Cardiac muscle cell (in vitro differentiated cells and primary cell): ENCODE measurements around the gene LAIR2. TPM values are rescaled to one million over a fixed set of nuclear protein-coding genes. Genes with fewer than 3 reads are reported as not detected.

ENCODE experiments used
- DNase-seq, 2 donors: peaks; one replicate each; pipeline versions ENCODE4 v3.0.0 to v3.0.0-alpha.2; 2010 to 2017; ENCODE audit warnings: low read depth in 1 of 2, low spot score in 1 of 2
- H3K27ac ChIP-seq: fragments of 200-600 bp; sonication (generic); 2 replicates; pipeline ENCODE4 v1.5.1; 2016
- H3K27me3 ChIP-seq: fragments of 200-600 bp; sonication (generic); 2 replicates; pipeline ENCODE4 v1.6.0; 2016; ENCODE audit warnings: control low read depth
- H3K36me3 ChIP-seq: fragments of 200-600 bp; sonication (generic); 2 replicates; pipeline ENCODE4 v1.5.1; 2016; ENCODE audit warnings: control low read depth
- H3K4me1 ChIP-seq: fragments of 200-600 bp; sonication (generic); 2 replicates; pipeline ENCODE4 v1.8.1; 2017; ENCODE audit warnings: low read depth, mild to moderate bottlenecking, mixed run types
- H3K4me3 ChIP-seq: fragments of 200-600 bp; sonication (generic); 2 replicates; pipeline ENCODE4 v1.5.1; 2016; ENCODE audit warnings: mild to moderate bottlenecking
- H3K9me3 ChIP-seq: fragments of 200-600 bp; sonication (generic); 2 replicates; pipeline ENCODE4 v1.5.1; 2017; ENCODE audit warnings: low read depth, mild to moderate bottlenecking, control low read depth
- polyA plus RNA-seq: library from polyadenylated mRNA; unstranded; fragments of >200 nt; fragmentation: Nextera tagmentation; extraction: Ambion mirVana; gene quantifications from 2 replicates; pipeline ENCODE4 v1.2.1, GENCODE V29; 2016
- total RNA-seq: library from RNA; depleted of rRNA; stranded (reverse); fragments of >200 nt; gene quantifications from 2 replicates; pipeline ENCODE4 v1.2.3, GENCODE V29; 2016
- TF ChIP-seq, protein P1 (sequence below): IDR thresholded peaks from 2 replicates; pipeline ENCODE4 v1.5.1; 2012; ENCODE audit warnings: low read depth, mild to moderate bottlenecking, low read length

Gene LAIR2, protein sequence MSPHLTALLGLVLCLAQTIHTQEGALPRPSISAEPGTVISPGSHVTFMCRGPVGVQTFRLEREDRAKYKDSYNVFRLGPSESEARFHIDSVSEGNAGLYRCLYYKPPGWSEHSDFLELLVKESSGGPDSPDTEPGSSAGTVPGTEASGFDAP
- total RNA-seq (not detected in 2 replicates), polyA plus RNA-seq (not detected in 2 replicates)

DNA sequence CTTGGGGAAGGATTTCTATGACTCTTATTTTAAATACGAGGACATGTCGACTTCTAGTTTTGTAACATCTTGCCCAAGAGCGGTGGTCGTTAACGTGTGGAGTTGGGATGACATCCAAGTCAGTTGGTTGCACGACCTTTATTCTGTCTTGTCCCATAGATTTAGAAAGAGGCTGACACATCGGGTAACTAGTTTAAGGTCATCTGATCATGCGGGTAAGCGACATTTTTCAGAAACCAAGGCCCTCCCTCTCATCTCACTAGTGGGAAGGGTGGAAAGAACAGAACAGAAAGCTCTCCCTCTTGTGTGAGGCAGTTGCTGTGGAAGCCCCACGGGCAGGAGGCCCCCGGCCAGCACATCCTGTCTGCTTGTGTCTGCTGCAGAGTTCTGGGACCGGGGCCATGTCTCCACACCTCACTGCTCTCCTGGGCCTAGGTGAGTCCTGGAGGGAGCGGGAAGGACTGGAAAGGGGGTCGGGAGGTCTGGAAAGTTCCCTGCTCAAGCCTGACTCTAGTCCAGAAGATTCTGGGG is at the start of gene LAIR2:
TSS of gene LAIR2 (plus strand) at position 314 of the 531 bp plus-strand sequence. CDS start at position 402, 88 bp downstream.
- Histone ChIP-seq H3K27ac (no peak within 1 kb of the TSS), H3K9me3 (no peaks in the 10 kb centered on the region)
- TF ChIP-seq, protein P1, sequence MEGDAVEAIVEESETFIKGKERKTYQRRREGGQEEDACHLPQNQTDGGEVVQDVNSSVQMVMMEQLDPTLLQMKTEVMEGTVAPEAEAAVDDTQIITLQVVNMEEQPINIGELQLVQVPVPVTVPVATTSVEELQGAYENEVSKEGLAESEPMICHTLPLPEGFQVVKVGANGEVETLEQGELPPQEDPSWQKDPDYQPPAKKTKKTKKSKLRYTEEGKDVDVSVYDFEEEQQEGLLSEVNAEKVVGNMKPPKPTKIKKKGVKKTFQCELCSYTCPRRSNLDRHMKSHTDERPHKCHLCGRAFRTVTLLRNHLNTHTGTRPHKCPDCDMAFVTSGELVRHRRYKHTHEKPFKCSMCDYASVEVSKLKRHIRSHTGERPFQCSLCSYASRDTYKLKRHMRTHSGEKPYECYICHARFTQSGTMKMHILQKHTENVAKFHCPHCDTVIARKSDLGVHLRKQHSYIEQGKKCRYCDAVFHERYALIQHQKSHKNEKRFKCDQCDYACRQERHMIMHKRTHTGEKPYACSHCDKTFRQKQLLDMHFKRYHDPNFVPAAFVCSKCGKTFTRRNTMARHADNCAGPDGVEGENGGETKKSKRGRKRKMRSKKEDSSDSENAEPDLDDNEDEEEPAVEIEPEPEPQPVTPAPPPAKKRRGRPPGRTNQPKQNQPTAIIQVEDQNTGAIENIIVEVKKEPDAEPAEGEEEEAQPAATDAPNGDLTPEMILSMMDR, result no peak

DNA sequence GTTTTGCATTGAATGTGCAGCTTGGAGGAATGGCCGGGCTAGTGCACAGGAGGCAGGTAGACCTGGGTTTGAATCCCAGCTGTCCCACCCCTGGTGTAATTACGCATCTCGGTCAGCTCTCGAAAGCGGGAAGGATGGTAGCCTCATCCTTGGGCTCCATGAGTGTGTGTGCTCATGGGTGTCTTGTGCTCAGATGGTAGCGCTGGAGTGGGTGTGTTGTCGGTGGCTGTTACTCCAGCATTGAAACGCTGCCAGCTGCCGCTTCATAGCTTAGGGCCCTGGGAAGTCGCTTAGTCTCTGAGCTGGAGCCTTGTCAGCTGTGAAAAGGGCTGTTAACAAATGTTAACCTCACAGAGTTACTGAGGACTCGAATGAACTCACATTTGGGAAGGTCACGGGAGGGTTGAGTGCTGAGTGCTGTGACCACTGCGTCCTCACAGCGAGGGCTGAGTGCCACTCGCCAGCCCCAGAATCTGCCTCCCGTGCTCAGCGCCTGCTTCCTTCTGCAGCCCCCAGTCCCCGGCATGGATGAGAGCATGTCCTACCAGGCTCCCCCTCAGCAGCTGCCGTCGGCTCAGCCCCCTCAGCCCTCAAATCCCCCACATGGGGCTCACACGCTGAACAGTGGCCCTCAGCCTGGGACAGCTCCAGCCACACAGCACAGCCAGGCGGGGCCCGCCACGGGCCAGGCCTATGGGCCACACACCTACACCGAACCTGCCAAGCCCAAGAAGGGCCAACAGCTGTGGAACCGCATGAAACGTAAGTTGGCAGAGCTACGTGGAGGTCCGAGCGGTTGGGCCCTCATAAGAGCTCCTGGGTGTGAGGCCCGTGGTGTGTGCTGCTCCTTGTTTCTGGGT is 48.5 kb upstream of the LAIR2 start:
- H3K4me1 ChIP-seq, result peaks cover 6% of the 10 kb centered on the region
- H3K36me3 ChIP-seq, result peaks cover 76% of the 10 kb centered on the region
- H3K4me3 ChIP-seq, result no peak overlapping the region
- TF ChIP-seq, protein P1, result no peak
- H3K27ac ChIP-seq, result no peak overlapping the region
- H3K9me3 ChIP-seq, result no peaks in the 10 kb centered on the region
- DNase-seq, result no peak
- no peaks in the 10 kb centered on the region for H3K27me3 ChIP-seq

More for the DNA sequence above, at the start of gene LAIR2:
- no peak within 1 kb of the TSS for H3K4me3 ChIP-seq
- H3K4me1 ChIP-seq, result no peaks in the 10 kb centered on the region
- DNase-seq, result no peak
- no peaks in the 10 kb centered on the region for H3K36me3 ChIP-seq
- H3K27me3 ChIP-seq, result no peaks in the 10 kb centered on the region

DNA sequence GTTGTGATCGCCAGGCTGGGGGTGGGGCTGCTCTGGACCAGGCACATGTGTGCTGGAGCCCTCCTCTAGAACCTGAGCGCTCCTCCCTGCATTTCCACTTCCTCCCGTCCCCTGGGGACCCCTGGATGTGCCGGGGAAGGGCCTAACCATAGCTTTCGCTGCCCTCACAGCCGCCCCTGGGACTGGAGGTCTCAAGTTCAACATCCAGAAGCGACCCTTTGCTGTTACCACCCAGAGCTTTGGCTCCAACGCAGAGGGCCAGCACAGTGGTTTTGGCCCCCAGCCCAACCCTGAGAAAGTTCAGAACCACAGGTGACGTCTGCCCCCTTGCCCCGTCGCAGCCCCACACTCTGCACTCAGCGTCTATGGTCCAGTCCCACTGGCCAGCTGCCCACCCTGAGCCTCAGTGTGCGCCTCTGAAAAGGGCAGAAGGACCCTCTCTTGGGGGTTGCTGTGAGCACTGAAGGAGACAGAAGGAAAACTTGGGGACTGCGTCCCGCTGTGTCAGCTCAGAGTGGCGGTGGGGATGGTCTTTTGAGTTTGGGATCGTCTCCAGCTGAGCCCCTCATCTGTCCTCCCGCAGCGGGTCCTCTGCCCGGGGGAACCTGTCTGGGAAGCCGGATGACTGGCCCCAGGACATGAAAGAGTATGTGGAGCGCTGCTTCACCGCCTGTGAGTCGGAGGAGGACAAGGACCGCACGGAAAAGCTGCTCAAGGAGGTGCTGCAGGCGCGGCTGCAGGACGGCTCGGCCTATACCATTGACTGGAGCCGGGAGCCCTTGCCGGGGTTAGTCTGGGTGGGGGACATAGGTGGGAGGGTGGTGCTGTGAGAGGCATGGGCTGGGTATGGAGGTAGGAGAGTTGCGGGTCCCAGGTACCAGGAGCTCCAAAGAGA is 47.6 kb upstream of the LAIR2 start:
- no peak for DNase-seq
- Histone ChIP-seq H3K36me3 (peaks cover 80% of the 10 kb centered on the region), H3K27ac (no peak overlapping the region), H3K4me3 (no peak overlapping the region), H3K27me3 (no peaks in the 10 kb centered on the region), H3K4me1 (peaks cover 4% of the 10 kb centered on the region), H3K9me3 (no peaks in the 10 kb centered on the region)
- TF ChIP-seq, protein P1, result no peak

DNA sequence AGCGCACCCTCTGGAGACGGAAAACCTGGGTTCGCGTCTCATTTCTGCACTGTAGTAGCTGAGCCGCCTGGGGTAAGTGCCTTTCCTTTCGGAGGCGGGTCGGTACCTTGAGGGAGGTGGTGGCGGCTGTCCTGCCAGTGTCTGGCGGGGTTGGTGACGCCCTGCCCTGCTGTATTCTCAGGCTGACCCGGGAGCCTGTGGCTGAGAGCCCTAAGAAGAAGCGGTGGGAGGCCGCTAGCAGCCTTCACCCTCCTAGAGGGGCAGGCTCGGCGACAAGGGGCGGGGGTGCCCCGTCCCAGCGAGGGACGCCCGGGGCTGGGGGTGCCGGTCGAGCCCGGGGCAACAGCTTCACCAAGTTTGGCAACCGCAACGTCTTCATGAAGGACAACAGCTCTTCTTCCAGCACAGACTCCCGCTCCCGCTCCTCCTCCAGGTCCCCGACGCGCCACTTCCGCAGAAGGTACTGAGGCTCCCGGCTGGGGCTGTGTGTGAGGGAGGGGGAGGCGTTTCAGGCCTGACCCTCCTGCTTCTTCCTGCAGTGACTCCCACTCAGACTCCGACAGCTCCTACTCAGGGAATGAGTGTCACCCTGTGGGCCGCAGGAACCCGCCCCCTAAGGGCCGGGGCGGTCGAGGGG is 46.7 kb upstream of the LAIR2 start:
- peaks cover 80% of the 10 kb centered on the region for H3K36me3 ChIP-seq
- TF ChIP-seq, protein P1, result no peak
- H3K4me3 ChIP-seq, result no peak overlapping the region
- no peaks in the 10 kb centered on the region for H3K9me3 ChIP-seq
- no peak overlapping the region for H3K27ac ChIP-seq
- H3K27me3 ChIP-seq, result no peaks in the 10 kb centered on the region
- no peak for DNase-seq
- H3K4me1 ChIP-seq, result no peaks in the 10 kb centered on the region
